IMR-90 (cell line): ENCODE results near the gene KCNK3. TPM values are rescaled to one million over a fixed set of nuclear protein-coding genes. Genes with fewer than 3 reads are reported as not detected.

Experiments
- ATAC-seq: fragments of 200-7000 bp; cut with Tn5 transposase; 2 replicates; pipeline ENCODE4 v1.9.1; 2020; ENCODE audit warnings: low read depth, mild to moderate bottlenecking, moderate library complexity
- BruUV-seq: library from RNA; stranded (reverse); fragments of 400-500 nt; replicated peaks from 2 replicates; lab custom pipeline; 2021; lab: Mats Ljungman, UMichigan
- CTCF ChIA-PET: fragments of 300-600 bp; formaldehyde crosslinking; extraction: SDS; loops from one replicate; lab custom pipeline; 2021; ENCODE audit warnings: antibody characterized with exemption; lab: Yijun Ruan, JAX
- POLR2A ChIA-PET: fragments of 300-600 bp; sonication (Branson Sonifier 250); formaldehyde crosslinking; loops from one replicate; lab custom pipeline; 2022; ENCODE audit warnings: antibody characterized with exemption; ENCODE audit not compliant: unreplicated experiment; lab: Charles Lee
- DNase-seq: peaks from one replicate; pipeline ENCODE4 v3.0.0; 2013
- H2AFZ ChIP-seq: replicated peaks from 2 replicates; pipeline ENCODE3; 2013; ENCODE audit warnings: low read length, mild to moderate bottlenecking; ENCODE audit not compliant: poor library complexity
- H2AK5ac ChIP-seq: 2 replicates; pipeline ENCODE4 v1.6.1; 2013; ENCODE audit warnings: low read depth, low read length, inconsistent platforms
- H2AK9ac ChIP-seq: replicated peaks from 2 replicates; pipeline ENCODE3; 2013; ENCODE audit warnings: mild to moderate bottlenecking, low read depth, low read length, moderate library complexity; ENCODE audit not compliant: poor library complexity
- H2BK120ac ChIP-seq: 2 replicates; pipeline ENCODE4 v1.6.1; 2013; ENCODE audit warnings: low read depth, low read length, inconsistent platforms
- H2BK15ac ChIP-seq: 3 replicates; pipeline ENCODE4 v1.6.1; 2013; ENCODE audit warnings: low read depth, low read length, inconsistent platforms
- H2BK20ac ChIP-seq: 2 replicates; pipeline ENCODE4 v1.6.1; 2013; ENCODE audit warnings: low read depth, mild to moderate bottlenecking, inconsistent platforms, low read length, moderate library complexity
- H2BK5ac ChIP-seq: 2 replicates; pipeline ENCODE4 v1.6.1; 2013; ENCODE audit warnings: mild to moderate bottlenecking, low read depth, low read length, inconsistent platforms; ENCODE audit not compliant: poor library complexity, severe bottlenecking
- H3K14ac ChIP-seq: replicated peaks from 2 replicates; pipeline ENCODE4 v1.6.1; 2013; ENCODE audit warnings: low read depth, low read length, inconsistent platforms
- H3K18ac ChIP-seq: 2 replicates; pipeline ENCODE4 v1.6.1; 2013; ENCODE audit warnings: low read depth, low read length, control low read depth
- H3K23ac ChIP-seq: 2 replicates; pipeline ENCODE4 v1.6.1; 2013; ENCODE audit warnings: low read depth, low read length, inconsistent platforms
- H3K27ac ChIP-seq: 2 replicates; pipeline ENCODE4 v1.5.1; 2013; ENCODE audit warnings: mild to moderate bottlenecking, control low read depth, low read length; ENCODE audit not compliant: insufficient read depth
- H3K27me3 ChIP-seq: 2 replicates; pipeline ENCODE4 v1.6.1; 2013; ENCODE audit warnings: low read length; ENCODE audit not compliant: control insufficient read depth, insufficient read depth
- H3K36me3 ChIP-seq: 2 replicates; pipeline ENCODE4 v1.6.1; 2013; ENCODE audit warnings: low read length, mixed read lengths; ENCODE audit not compliant: control insufficient read depth, insufficient read depth
- H3K4ac ChIP-seq: 2 replicates; pipeline ENCODE4 v1.6.1; 2013; ENCODE audit warnings: low read depth, low read length, inconsistent platforms
- H3K4me1 ChIP-seq: 2 replicates; pipeline ENCODE4 v1.6.1; 2013; ENCODE audit warnings: low read length, mixed read lengths; ENCODE audit not compliant: control insufficient read depth, insufficient read depth
- H3K4me2 ChIP-seq: 2 replicates; pipeline ENCODE4 v1.6.1; 2013; ENCODE audit warnings: low read depth, mild to moderate bottlenecking, control low read depth, low read length, moderate library complexity
- H3K4me3 ChIP-seq: 2 replicates; pipeline ENCODE4 v1.5.1; 2013; ENCODE audit warnings: low read depth, mild to moderate bottlenecking, control low read depth, low read length, moderate library complexity; ENCODE audit not compliant: insufficient read depth
- H3K56ac ChIP-seq: 2 replicates; pipeline ENCODE4 v1.6.1; 2013; ENCODE audit warnings: low read length, inconsistent platforms; ENCODE audit not compliant: insufficient read depth; ENCODE audit errors: extremely low read depth
- H3K79me1 ChIP-seq, 2 experiments: 2 replicates each; pipeline ENCODE4 v1.6.1; 2013; ENCODE audit warnings: low read length in 2 of 2, inconsistent platforms in 1 of 2, low read depth in 1 of 2
- H3K9ac ChIP-seq: 2 replicates; pipeline ENCODE4 v1.6.1; 2013; ENCODE audit warnings: low read depth, low read length, control low read depth
- H3K9me1 ChIP-seq: 2 replicates; pipeline ENCODE4 v1.6.1; 2013; ENCODE audit warnings: low read length, inconsistent platforms; ENCODE audit not compliant: insufficient read depth
- H3K9me3 ChIP-seq: 2 replicates; pipeline ENCODE4 v1.6.1; 2013; ENCODE audit warnings: low read length; ENCODE audit not compliant: control insufficient read depth, insufficient read depth
- H4K20me1 ChIP-seq: 2 replicates; pipeline ENCODE4 v1.6.1; 2013; ENCODE audit warnings: low read length, inconsistent platforms; ENCODE audit not compliant: insufficient read depth
- H4K5ac ChIP-seq: 2 replicates; pipeline ENCODE4 v1.6.1; 2013; ENCODE audit warnings: mild to moderate bottlenecking, low read depth, low read length, control low read depth
- H4K8ac ChIP-seq, 2 experiments: 2 replicates each; pipeline ENCODE4 v1.6.1; 2013; ENCODE audit warnings: low read depth in 2 of 2, low read length in 2 of 2, control low read depth in 1 of 2, inconsistent platforms in 1 of 2
- H4K91ac ChIP-seq: 2 replicates; pipeline ENCODE4 v1.6.1; 2013; ENCODE audit warnings: low read depth, low read length, inconsistent platforms; ENCODE audit not compliant: insufficient read depth
- FOS ChIP-seq: fragments of 150-350 bp; IDR thresholded peaks from 2 replicates; pipeline ENCODE4 v1.6.1; 2016; ENCODE audit warnings: low read depth, low read length
- RAD21 ChIP-seq: IDR thresholded peaks from 2 replicates; pipeline ENCODE4 v1.6.1; 2012; ENCODE audit warnings: low read length, improper control_type of control experiment
- USF2 ChIP-seq: fragments of 150-350 bp; IDR thresholded peaks from 2 replicates; pipeline ENCODE4 v1.6.1; 2017; ENCODE audit warnings: mild to moderate bottlenecking, antibody characterized with exemption, low read length, low read depth
- WGBS, 2 experiments: methylation state at CpG; one replicate each; pipeline versions ENCODE4 v1.1.5 to v1.1.7; 2013; ENCODE audit warnings: missing lambda C conversion rate in 2 of 2; ENCODE audit not compliant: insufficient read length in 1 of 2; ENCODE audit errors: extremely low coverage in 2 of 2; 5-methylcytosine and 5-hydroxymethylcytosine counted together
- dilution Hi-C: fragments of 300-500 bp; cut with HindIII; formaldehyde crosslinking; loops from one replicate; pipeline ENCODE4 v1.14.3; 2018; ENCODE audit warnings: low sequenced_read_pairs; ENCODE audit not compliant: unreplicated experiment
- in situ Hi-C: fragments of 300-500 bp; cut with MboI; formaldehyde crosslinking; loops from 3 replicates; pipeline ENCODE4 v1.14.3; 2019; ENCODE audit warnings: low sequenced_read_pairs, inconsistent platforms, mixed read lengths
- intact Hi-C: fragments of 100-400 bp; cut with micrococcal nuclease; formaldehyde crosslinking; loops from 2 replicates; pipeline ENCODE4 v1.10.0; 2022
- polyA plus RNA-seq, 3 experiments: library from polyadenylated mRNA; depleted of rRNA; stranded (reverse); fragments of >200 nt; gene quantifications; 2 replicates each; pipeline ENCODE4 v1.2.3, GENCODE V29; 2012; ENCODE audit warnings: low replicate concordance in 1 of 3
- total RNA-seq: library from RNA; depleted of rRNA; stranded (reverse); fragments of >200 nt; gene quantifications from 2 replicates; pipeline ENCODE4 v1.2.3, GENCODE V29; 2012

The KCNK3 gene
- total and polyA plus RNA-seq, 2 of the 4 experiments (the other 2 are of a cell fraction): under 0.01 to 0.03 TPM

- no peak overlapping the region for H3K9ac ChIP-seq
- ChIA-PET POLR2A (no interaction called here), CTCF (interaction anchor here (0.6 kb wide), 1 partner anchor 153 kb away, joined by 3 read pairs; no protein-coding TSS in a partner anchor)
- no peak overlapping the region for H3K18ac ChIP-seq
- no peak overlapping the region for H2BK20ac ChIP-seq
- no peak overlapping the region for H2BK5ac ChIP-seq
- H4K8ac ChIP-seq: no peak overlapping the region
- BruUV-seq: no TSS peak
- dilution Hi-C loops (no loop called here), intact Hi-C loops (no loop called here), in situ Hi-C loops (no loop called here)
- H3K4me2 ChIP-seq: no peak overlapping the region
- H3K9me1 ChIP-seq: no peaks in the 10 kb centered on the region; the same call in 1 of the 2 replicates
- no peak overlapping the region for H3K4ac ChIP-seq
- no peak overlapping the region for H4K91ac ChIP-seq
- H2AK5ac ChIP-seq: no peak overlapping the region
- no peak overlapping the region for H2BK120ac ChIP-seq
- H3K27me3 ChIP-seq: peaks cover 55% of the 10 kb centered on the region
- no peak overlapping the region for H3K14ac ChIP-seq
- no peak overlapping the region for H3K23ac ChIP-seq
- H2AK9ac ChIP-seq: no peak overlapping the region
- no peak overlapping the region for H3K4me3 ChIP-seq
- DNase-seq (peak; percentile 94), ATAC-seq (no peak)
- H3K4me1 ChIP-seq: peaks cover 2% of the 10 kb centered on the region
- no peaks in the 10 kb centered on the region for H3K9me3 ChIP-seq
- H2BK15ac ChIP-seq: no peak overlapping the region
- WGBS, 2 experiments: no CpG with 5 or more reads among the region's 3 CpGs
- TF ChIP-seq RAD21 (no peak), USF2 (peak; percentile 73), FOS (peak; percentile 59)
- no peak overlapping the region for H2AFZ ChIP-seq
- H3K36me3 ChIP-seq: no peaks in the 10 kb centered on the region
- H4K5ac ChIP-seq: no peak overlapping the region
- H4K20me1 ChIP-seq: peaks cover 4% of the 10 kb centered on the region; the same call in 1 of the 2 replicates
- H3K79me1 ChIP-seq: no peaks in the 10 kb centered on the region
- no peak overlapping the region for H3K56ac ChIP-seq
- H3K27ac ChIP-seq: no peak overlapping the region
These were observed 3.9 kb downstream of the KCNK3 start for GRCh38 chr2:26696351-26696816.
